ENCODE measurements around the gene FSTL1.

- TF ChIP-seq CTCF (IDR thresholded peaks at IDR 0.05) (no peak), POLR2A (IDR thresholded peaks at IDR 0.05) (no peak), POLR2AphosphoS5 (IDR thresholded peaks at IDR 0.05) (no peak)
Measured at GRCh38 chr3:120396469-120396868, 54.3 kb downstream of the FSTL1 start.
